DND-41 (cell line): ENCODE results near the gene UBXN4.

Source experiments
- CTCF ChIP-seq: IDR thresholded peaks from 2 replicates; pipeline ENCODE4 v1.5.1; 2012; ENCODE audit warnings: borderline replicate concordance, low read length, moderate library complexity, mild to moderate bottlenecking; ENCODE audit not compliant: poor library complexity, severe bottlenecking; ENCODE audit errors: extremely low read depth
- EZH2 ChIP-seq: IDR thresholded peaks from 3 replicates; pipeline ENCODE4 v1.6.1; 2012; ENCODE audit warnings: borderline replicate concordance, low read depth, mild to moderate bottlenecking, moderate library complexity, low read length, inconsistent platforms; ENCODE audit not compliant: severe bottlenecking

- TF ChIP-seq CTCF (peak; percentile 41), EZH2 (no peak)
Measured at GRCh38 chr2:135785032-135785431, 43.4 kb downstream of the UBXN4 start.
